Activated naive CD8-positive, alpha-beta T cell treated with anti-CD3 and anti-CD28 coated beads, Interleukin-2, amount 50 U/mL, for 24 hours (primary cell): Measurements from ENCODE around the gene NSD1.

Source experiments
- ATAC-seq: fragments of 150-1000 bp; cut with Tn5 transposase; one replicate; pipeline ENCODE4 v1.10.0; 2021
- DNase-seq: peaks from one replicate; pipeline ENCODE4 v3.0.0; 2021
- H3K27ac Mint-ChIP-seq: one replicate; pipeline ENCODE4 v1.8.0; 2021; ENCODE audit warnings: mild to moderate bottlenecking, mixed read lengths
- H3K27me3 Mint-ChIP-seq: one replicate; pipeline ENCODE4 v1.8.0; 2021; ENCODE audit warnings: mixed read lengths
- H3K36me3 Mint-ChIP-seq: one replicate; pipeline ENCODE4 v1.8.0; 2021; ENCODE audit warnings: low read depth, mixed read lengths
- H3K4me1 Mint-ChIP-seq: one replicate; pipeline ENCODE4 v1.8.0; 2021; ENCODE audit warnings: mixed read lengths
- H3K4me3 Mint-ChIP-seq: one replicate; pipeline ENCODE4 v1.8.0; 2021; ENCODE audit warnings: mild to moderate bottlenecking, moderate library complexity, mixed read lengths
- H3K9me3 Mint-ChIP-seq: one replicate; pipeline ENCODE4 v1.8.0; 2021; ENCODE audit warnings: mixed read lengths

The NSD1 gene

DNA sequence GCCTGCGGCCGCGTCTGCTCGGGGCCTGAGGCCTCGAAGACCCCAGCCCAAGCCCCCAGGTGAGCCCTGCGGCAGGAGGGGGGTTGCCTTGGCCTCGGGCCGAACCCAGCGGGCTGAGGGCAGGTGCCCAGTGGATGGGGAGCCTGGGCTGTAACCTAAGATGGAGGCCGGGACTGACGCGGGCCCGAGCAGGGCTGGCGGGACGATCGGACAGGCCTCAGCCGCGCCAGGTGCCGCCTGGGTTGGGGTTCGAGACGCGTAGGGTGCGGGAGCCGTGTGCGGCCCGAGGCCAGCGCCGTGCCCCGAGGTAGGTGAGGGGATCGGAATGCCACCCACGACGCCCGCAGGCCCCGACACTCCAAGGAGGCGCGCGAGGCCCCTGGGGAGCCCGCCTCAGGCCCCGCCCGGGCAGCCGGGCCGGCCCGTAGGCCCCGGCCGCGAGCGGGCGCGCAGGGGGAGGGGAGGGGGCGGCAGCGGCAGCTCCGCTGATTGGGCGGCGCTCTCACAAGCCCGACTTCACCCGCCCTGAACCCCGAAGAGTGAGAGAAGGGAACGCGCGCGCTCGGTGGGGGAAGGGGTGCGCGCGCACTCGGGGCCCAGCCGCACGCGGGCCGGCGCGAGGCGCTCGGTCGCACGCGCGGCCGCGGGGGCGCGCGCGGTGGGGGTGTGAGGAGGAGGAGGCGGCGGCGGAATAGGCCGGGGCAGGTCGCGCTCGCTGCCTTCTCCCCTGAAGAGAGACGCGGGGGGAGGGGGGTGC, at the start of gene NSD1:
NSD1 (plus strand) TSS at position 678 of the 757 bp plus-strand sequence. CDS start 1,331 bp downstream, outside the sequence.
- no peaks in the 10 kb centered on the region for H3K9me3 Mint-ChIP-seq
- DNase-seq (peak; percentile 91), ATAC-seq (peak; percentile 85)
- H3K27ac Mint-ChIP-seq = peak within 1 kb of the TSS; percentile 88
- H3K27me3 Mint-ChIP-seq = no peaks in the 10 kb centered on the region
- peaks cover 27% of the 10 kb centered on the region for H3K36me3 Mint-ChIP-seq
- peaks cover 51% of the 10 kb centered on the region for H3K4me1 Mint-ChIP-seq
- peak within 1 kb of the TSS; percentile 88 for H3K4me3 Mint-ChIP-seq

- no peak for DNase-seq
- Mint-ChIP-seq H3K9me3 (no peaks in the 10 kb centered on the region), H3K27ac (no peak overlapping the region), H3K4me3 (no peak overlapping the region), H3K4me1 (peaks cover 4% of the 10 kb centered on the region), H3K36me3 (no peaks in the 10 kb centered on the region), H3K27me3 (peaks cover 6% of the 10 kb centered on the region)
- ATAC-seq = no peak
Observed at GRCh38 chr5:177084175-177084574, 49.4 kb upstream of the NSD1 start.

DNA sequence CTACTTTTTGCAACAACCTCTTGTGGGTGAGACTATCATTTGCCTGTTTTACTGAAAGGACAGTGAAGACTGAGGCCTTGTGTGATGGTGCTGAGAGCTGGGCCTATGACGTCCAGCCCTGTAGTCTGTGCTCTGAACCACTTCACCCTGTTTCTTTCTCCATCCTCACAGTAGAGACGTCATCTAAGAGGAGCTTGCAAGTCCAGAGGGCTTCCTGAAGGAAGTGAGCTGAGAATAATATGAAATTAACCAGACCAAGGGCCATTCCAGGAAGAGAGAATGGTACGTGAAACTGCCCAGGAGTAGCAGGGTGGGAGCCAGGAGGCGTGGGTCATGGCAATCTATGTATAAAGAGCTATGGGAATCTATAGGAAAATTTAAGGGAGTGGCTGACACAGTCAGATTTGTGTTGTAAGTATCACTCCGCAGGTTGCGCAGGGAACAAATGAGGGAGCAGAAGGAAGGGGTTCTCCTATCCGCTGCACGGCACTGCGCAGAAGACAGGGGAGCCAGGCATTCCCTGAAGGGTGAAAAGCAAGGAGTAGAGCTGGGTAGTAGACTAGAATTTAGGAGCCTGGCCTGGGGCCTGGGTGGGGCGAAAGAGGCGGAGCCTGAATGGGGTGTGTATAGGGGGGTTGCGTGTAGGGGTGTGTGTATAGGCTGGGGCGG, 47.5 kb upstream of the NSD1 start:
- ATAC-seq (no peak), DNase-seq (no peak)
- Mint-ChIP-seq H3K4me1 (peaks cover 4% of the 10 kb centered on the region), H3K4me3 (peak overlapping the region; percentile 44), H3K9me3 (no peaks in the 10 kb centered on the region), H3K27ac (no peak overlapping the region), H3K36me3 (no peaks in the 10 kb centered on the region), H3K27me3 (peaks cover 10% of the 10 kb centered on the region)

GRCh38 chr5:177086654-177087397, 46.7 kb upstream of the NSD1 start, which contains the start of gene FGFR4:
TSS of gene FGFR4 (plus strand) at chr5:177086915. CDS start at chr5:177089603, 2,688 bp downstream.
- no peaks in the 10 kb centered on the region for H3K36me3 Mint-ChIP-seq
- DNase-seq (peak; percentile 61), ATAC-seq (peak; percentile 75)
- H3K4me3 Mint-ChIP-seq = peak within 1 kb of the TSS; percentile 44
- H3K4me1 Mint-ChIP-seq = peaks cover 4% of the 10 kb centered on the region
- H3K9me3 Mint-ChIP-seq = no peaks in the 10 kb centered on the region
- H3K27me3 Mint-ChIP-seq = peaks cover 10% of the 10 kb centered on the region
- no peak within 1 kb of the TSS for H3K27ac Mint-ChIP-seq

DNA sequence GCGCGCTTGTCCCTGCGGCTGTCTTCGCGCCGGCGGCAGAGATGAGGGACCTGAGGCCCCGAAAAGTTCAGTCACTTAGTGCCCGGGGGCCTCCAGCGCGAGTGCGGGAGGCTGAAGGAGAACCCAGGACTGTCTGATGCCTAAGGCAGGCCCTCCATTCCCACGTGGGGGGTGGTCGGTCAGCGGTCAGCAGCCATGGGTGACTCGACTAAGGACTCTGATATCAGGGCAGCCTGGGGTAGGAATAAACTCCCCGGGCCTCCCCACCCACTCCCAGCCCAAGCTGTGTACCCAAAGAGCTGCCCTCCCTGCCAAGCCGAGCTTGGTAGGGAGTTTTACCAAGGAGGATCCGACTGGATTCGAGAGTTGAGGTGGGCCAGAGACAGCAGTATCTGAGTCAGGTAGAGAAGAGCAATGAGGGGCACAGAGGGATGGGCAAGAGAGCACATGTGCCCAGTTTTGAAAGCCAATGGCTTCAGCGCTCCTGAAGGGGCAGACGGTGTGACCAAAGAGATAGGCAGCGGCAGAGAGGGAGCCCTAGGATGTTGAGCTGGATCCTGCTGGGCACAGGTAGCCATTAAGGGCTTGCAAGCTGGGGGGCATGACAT, 46.1 kb upstream of the NSD1 start:
- H3K4me3 Mint-ChIP-seq = no peak overlapping the region

DNA sequence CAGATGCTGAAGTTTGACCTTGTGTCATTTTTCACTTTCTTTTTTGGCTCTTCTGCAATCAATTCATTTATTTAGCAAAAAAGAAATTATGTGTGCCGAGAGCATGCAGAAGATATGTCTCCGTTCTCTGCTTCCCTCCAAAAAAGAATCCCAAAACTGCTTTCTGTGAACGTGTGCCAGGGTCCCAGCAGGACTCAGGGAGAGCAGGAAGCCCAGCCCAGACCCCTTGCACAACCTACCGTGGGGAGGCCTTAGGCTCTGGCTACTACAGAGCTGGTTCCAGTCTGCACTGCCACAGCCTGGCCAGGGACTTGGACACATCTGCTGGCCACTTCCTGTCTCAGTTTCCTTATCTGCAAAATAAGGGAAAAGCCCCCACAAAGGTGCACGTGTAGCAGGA, 44.4 kb upstream of the NSD1 start:
- no peaks in the 10 kb centered on the region for H3K9me3 Mint-ChIP-seq
- peaks cover 4% of the 10 kb centered on the region for H3K4me1 Mint-ChIP-seq
- no peaks in the 10 kb centered on the region for H3K36me3 Mint-ChIP-seq

More for the DNA sequence above, 46.1 kb upstream of the NSD1 start:
- no peaks in the 10 kb centered on the region for H3K9me3 Mint-ChIP-seq
- H3K27me3 Mint-ChIP-seq = peaks cover 10% of the 10 kb centered on the region
- H3K36me3 Mint-ChIP-seq = no peaks in the 10 kb centered on the region
- peaks cover 4% of the 10 kb centered on the region for H3K4me1 Mint-ChIP-seq
- DNase-seq (no peak), ATAC-seq (no peak)
- no peak overlapping the region for H3K27ac Mint-ChIP-seq

GRCh38 chr5:177089825-177090641, 43.5 kb upstream of the NSD1 start:
- H3K27ac Mint-ChIP-seq = no peak overlapping the region
- no peaks in the 10 kb centered on the region for H3K36me3 Mint-ChIP-seq
- H3K9me3 Mint-ChIP-seq = no peaks in the 10 kb centered on the region
- H3K27me3 Mint-ChIP-seq = peaks cover 10% of the 10 kb centered on the region
- peaks cover 4% of the 10 kb centered on the region for H3K4me1 Mint-ChIP-seq
- DNase-seq = no peak
- H3K4me3 Mint-ChIP-seq = no peak overlapping the region
- no peak for ATAC-seq

More for the DNA sequence above, 44.4 kb upstream of the NSD1 start:
- H3K4me3 Mint-ChIP-seq = no peak overlapping the region
- peaks cover 10% of the 10 kb centered on the region for H3K27me3 Mint-ChIP-seq
- no peak for DNase-seq
- ATAC-seq = no peak
- H3K27ac Mint-ChIP-seq = no peak overlapping the region

DNA sequence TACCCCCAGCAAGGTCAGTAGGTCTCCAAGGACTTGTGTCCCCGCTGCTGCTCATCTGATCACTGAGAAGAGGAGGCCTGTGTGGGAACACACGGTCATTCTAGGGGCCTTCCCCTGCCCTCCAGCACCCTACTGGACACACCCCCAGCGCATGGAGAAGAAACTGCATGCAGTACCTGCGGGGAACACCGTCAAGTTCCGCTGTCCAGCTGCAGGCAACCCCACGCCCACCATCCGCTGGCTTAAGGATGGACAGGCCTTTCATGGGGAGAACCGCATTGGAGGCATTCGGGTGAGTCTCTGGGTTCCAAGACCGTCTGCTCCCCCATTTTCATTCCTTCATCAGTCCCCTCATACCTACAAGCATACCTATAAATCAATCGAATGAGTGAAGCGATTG, 42.8 kb upstream of the NSD1 start:
- ATAC-seq (no peak), DNase-seq (no peak)
- no peaks in the 10 kb centered on the region for H3K9me3 Mint-ChIP-seq
- H3K4me3 Mint-ChIP-seq = no peak overlapping the region
- no peaks in the 10 kb centered on the region for H3K36me3 Mint-ChIP-seq
- H3K4me1 Mint-ChIP-seq = peaks cover 4% of the 10 kb centered on the region
- H3K27me3 Mint-ChIP-seq = peaks cover 10% of the 10 kb centered on the region
- H3K27ac Mint-ChIP-seq = no peak overlapping the region

DNA sequence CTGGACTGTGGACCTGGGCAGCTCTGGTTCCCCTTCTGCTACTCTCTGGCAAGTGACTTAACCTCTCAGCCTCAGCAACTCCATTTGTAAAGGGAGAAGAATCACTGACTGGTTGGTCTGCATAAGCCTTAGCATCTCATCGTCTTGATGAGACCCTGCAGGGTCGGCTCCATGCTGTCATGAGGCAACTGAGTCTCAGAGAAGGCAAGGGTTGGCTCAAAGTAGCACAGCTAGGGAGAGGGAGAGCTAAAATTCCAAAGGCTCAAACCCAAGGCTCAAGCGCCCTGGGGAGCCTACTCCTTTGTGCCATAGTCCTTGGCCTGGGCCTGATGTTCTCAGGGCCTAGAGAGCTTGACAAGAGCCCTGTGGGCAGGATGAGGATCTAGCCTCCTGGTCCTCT, 42.3 kb upstream of the NSD1 start:
- no peaks in the 10 kb centered on the region for H3K9me3 Mint-ChIP-seq
- no peak for DNase-seq
- H3K36me3 Mint-ChIP-seq = no peaks in the 10 kb centered on the region
- peaks cover 3% of the 10 kb centered on the region for H3K4me1 Mint-ChIP-seq
- H3K27ac Mint-ChIP-seq = no peak overlapping the region
- no peak for ATAC-seq
- H3K27me3 Mint-ChIP-seq = peaks cover 10% of the 10 kb centered on the region
- H3K4me3 Mint-ChIP-seq = no peak overlapping the region

- H3K27ac Mint-ChIP-seq = no peak overlapping the region
Observed at GRCh38 chr5:177092178-177093081, 41.1 kb upstream of the NSD1 start.

GRCh38 chr5:177093082-177093712, 40.4 kb upstream of the NSD1 start:
- H3K9me3 Mint-ChIP-seq = no peaks in the 10 kb centered on the region
- no peak for DNase-seq
- H3K27me3 Mint-ChIP-seq = peaks cover 6% of the 10 kb centered on the region
- H3K4me3 Mint-ChIP-seq = no peak overlapping the region
- no peak for ATAC-seq
- H3K36me3 Mint-ChIP-seq = no peaks in the 10 kb centered on the region
- H3K4me1 Mint-ChIP-seq = no peaks in the 10 kb centered on the region
- no peak overlapping the region for H3K27ac Mint-ChIP-seq

More at GRCh38 chr5:177092178-177093081, 41.1 kb upstream of the NSD1 start:
- no peak for ATAC-seq
- H3K4me1 Mint-ChIP-seq = peaks cover 2% of the 10 kb centered on the region
- H3K27me3 Mint-ChIP-seq = peaks cover 10% of the 10 kb centered on the region
- no peaks in the 10 kb centered on the region for H3K9me3 Mint-ChIP-seq
- no peak for DNase-seq
- no peaks in the 10 kb centered on the region for H3K36me3 Mint-ChIP-seq
- H3K4me3 Mint-ChIP-seq = no peak overlapping the region

GRCh38 chr5:177093803-177094202, 39.8 kb upstream of the NSD1 start:
- no peak overlapping the region for H3K4me3 Mint-ChIP-seq
- no peaks in the 10 kb centered on the region for H3K36me3 Mint-ChIP-seq
- ATAC-seq (no peak), DNase-seq (no peak)
- no peaks in the 10 kb centered on the region for H3K9me3 Mint-ChIP-seq
- H3K27me3 Mint-ChIP-seq = peaks cover 4% of the 10 kb centered on the region
- H3K4me1 Mint-ChIP-seq = no peaks in the 10 kb centered on the region
- H3K27ac Mint-ChIP-seq = no peak overlapping the region
